HepG2 (cell line): Measurements from ENCODE around the gene AS3MT. TPM values are rescaled to one million over a fixed set of nuclear protein-coding genes. Genes with fewer than 3 reads are reported as not detected.

ENCODE experiments used
- CREM ChIP-seq, 2 experiments: sonication (generic) in 1 of 2; formaldehyde crosslinking in 1 of 2; IDR thresholded peaks; 2 replicates each; pipeline versions ENCODE4 v1.4.0 to v1.6.1; 2016 to 2020; ENCODE audit warnings: antibody characterized with exemption in 1 of 2, mild to moderate bottlenecking in 1 of 2, missing genetic modification reagents in 1 of 2
- DPF2 ChIP-seq: sonication (generic); formaldehyde crosslinking; IDR thresholded peaks from 2 replicates; pipeline ENCODE4 v1.4.0; 2020; ENCODE audit warnings: mild to moderate bottlenecking, low read depth, missing genetic modification reagents, borderline replicate concordance
- GABPA ChIP-seq, 2 experiments: IDR thresholded peaks; 2 replicates each; pipeline ENCODE4 v1.6.1; 2011 to 2016; ENCODE audit warnings: low read depth in 2 of 2, low read length in 1 of 2, missing biosample characterization in 1 of 2, missing genetic modification characterization in 1 of 2
- KLF16 ChIP-seq, 2 experiments: sonication (generic) in 1 of 2; formaldehyde crosslinking in 1 of 2; IDR thresholded peaks; 2 replicates each; pipeline versions ENCODE4 v1.6.1 to v1.8.0; 2016 to 2023; ENCODE audit warnings: missing genetic modification reagents in 2 of 2, missing compliant biosample characterization in 1 of 2
- NFYB ChIP-seq: sonication (generic); formaldehyde crosslinking; IDR thresholded peaks from 2 replicates; pipeline ENCODE4 v1.4.0; 2020; ENCODE audit warnings: missing genetic modification reagents
- NPAS2 ChIP-seq: sonication (generic); formaldehyde crosslinking; IDR thresholded peaks from 2 replicates; pipeline ENCODE4 v1.8.0; 2022; ENCODE audit warnings: mild to moderate bottlenecking, missing genetic modification reagents, borderline replicate concordance
- RBM39 ChIP-seq: fragments of 200-400 bp; formaldehyde crosslinking; IDR thresholded peaks from one replicate; pipeline ENCODE4 v1.6.1; 2018; ENCODE audit warnings: antibody characterized with exemption, mild to moderate bottlenecking, low read depth, low read length; ENCODE audit not compliant: poor library complexity, severe bottlenecking
- RORA ChIP-seq: sonication (generic); formaldehyde crosslinking; IDR thresholded peaks from 2 replicates; pipeline ENCODE4 v1.5.0; 2020; ENCODE audit warnings: mild to moderate bottlenecking, missing genetic modification reagents, moderate library complexity
- SCMH1 ChIP-seq: sonication (generic); formaldehyde crosslinking; IDR thresholded peaks from 2 replicates; pipeline ENCODE4 v1.9.0; 2021; ENCODE audit warnings: missing genetic modification reagents, mild to moderate bottlenecking, borderline replicate concordance
- SIN3B ChIP-seq: fragments of 150-350 bp; IDR thresholded peaks from 2 replicates; pipeline ENCODE4 v1.6.1; 2014; ENCODE audit warnings: low read length
- ZFP90 ChIP-seq: sonication (generic); formaldehyde crosslinking; IDR thresholded peaks from 2 replicates; pipeline ENCODE4 v1.8.0; 2022; ENCODE audit warnings: missing genetic modification reagents, mild to moderate bottlenecking, inconsistent platforms, borderline replicate concordance
- polyA plus RNA-seq, 8 experiments: library from polyadenylated mRNA; depleted of rRNA in 3 of 8; stranded (reverse) in 7 of 8; unstranded in 1 of 8; fragments of >200 nt; fragmentation: Illumina TruSeq in 4 of 8; extraction: Trizol in 4 of 8; gene quantifications; 2 replicates each; pipeline versions ENCODE4 v1.2.1 to v1.2.3, GENCODE V29; 2011 to 2016; ENCODE audit warnings: low read depth in 4 of 8, missing spikeins in 1 of 8, mixed read lengths in 1 of 8; ENCODE audit not compliant: insufficient read depth in 1 of 8
- total RNA-seq, 5 experiments: library from RNA; depleted of rRNA; stranded (reverse); fragments of >200 nt; fragmentation: Illumina TruSeq; extraction: Trizol; gene quantifications; 2 replicates each; pipeline ENCODE4 v1.2.3, GENCODE V29; 2016; ENCODE audit warnings: low read depth in 1 of 5
- TF ChIP-seq, protein P1 (sequence below): sonication (generic); formaldehyde crosslinking; IDR thresholded peaks from 2 replicates; pipeline ENCODE4 v1.5.1; 2020; ENCODE audit warnings: mild to moderate bottlenecking, missing genetic modification reagents, borderline replicate concordance
- TF ChIP-seq, protein P2 (sequence below), 2 experiments: fragments of 450-650 bp in 1 of 2; sonication (generic) in 1 of 2; formaldehyde crosslinking in 1 of 2; IDR thresholded peaks; 2 replicates each; pipeline versions ENCODE4 v1.6.1 to v1.8.0; 2016 to 2022; ENCODE audit warnings: antibody characterized with exemption in 1 of 2, mild to moderate bottlenecking in 1 of 2, missing genetic modification reagents in 1 of 2

AS3MT gene
- total and polyA plus RNA-seq, 2 of the 13 experiments (the other 11 are each of a cell fraction or from before 2014, with no cell fraction given): 8.7 to 17.4 TPM

DNA sequence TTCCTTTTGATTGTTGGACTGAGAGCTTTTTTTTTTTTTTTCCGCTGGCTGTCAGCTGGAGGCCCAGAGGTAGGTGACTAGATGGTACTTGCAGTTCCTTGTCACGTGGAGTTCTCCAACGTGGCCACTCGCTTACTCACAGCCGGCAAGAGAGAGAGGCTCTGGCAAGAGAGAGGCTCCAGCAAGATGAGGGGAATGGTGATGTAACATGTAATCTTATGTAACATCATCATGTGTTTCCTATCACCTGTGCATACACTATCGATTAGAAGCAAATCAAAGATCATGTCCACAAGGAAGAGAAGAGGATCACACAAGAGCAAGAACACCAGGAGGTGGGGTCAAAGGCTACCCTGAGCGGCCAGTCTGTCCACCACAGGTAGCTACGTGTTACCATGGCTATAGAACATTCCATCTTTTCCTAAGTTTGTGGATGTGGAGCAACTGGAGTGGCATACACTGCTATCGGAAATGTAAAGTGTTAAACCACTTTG, 19.2 kb upstream of the AS3MT start (continued):
- TF ChIP-seq, protein P1, sequence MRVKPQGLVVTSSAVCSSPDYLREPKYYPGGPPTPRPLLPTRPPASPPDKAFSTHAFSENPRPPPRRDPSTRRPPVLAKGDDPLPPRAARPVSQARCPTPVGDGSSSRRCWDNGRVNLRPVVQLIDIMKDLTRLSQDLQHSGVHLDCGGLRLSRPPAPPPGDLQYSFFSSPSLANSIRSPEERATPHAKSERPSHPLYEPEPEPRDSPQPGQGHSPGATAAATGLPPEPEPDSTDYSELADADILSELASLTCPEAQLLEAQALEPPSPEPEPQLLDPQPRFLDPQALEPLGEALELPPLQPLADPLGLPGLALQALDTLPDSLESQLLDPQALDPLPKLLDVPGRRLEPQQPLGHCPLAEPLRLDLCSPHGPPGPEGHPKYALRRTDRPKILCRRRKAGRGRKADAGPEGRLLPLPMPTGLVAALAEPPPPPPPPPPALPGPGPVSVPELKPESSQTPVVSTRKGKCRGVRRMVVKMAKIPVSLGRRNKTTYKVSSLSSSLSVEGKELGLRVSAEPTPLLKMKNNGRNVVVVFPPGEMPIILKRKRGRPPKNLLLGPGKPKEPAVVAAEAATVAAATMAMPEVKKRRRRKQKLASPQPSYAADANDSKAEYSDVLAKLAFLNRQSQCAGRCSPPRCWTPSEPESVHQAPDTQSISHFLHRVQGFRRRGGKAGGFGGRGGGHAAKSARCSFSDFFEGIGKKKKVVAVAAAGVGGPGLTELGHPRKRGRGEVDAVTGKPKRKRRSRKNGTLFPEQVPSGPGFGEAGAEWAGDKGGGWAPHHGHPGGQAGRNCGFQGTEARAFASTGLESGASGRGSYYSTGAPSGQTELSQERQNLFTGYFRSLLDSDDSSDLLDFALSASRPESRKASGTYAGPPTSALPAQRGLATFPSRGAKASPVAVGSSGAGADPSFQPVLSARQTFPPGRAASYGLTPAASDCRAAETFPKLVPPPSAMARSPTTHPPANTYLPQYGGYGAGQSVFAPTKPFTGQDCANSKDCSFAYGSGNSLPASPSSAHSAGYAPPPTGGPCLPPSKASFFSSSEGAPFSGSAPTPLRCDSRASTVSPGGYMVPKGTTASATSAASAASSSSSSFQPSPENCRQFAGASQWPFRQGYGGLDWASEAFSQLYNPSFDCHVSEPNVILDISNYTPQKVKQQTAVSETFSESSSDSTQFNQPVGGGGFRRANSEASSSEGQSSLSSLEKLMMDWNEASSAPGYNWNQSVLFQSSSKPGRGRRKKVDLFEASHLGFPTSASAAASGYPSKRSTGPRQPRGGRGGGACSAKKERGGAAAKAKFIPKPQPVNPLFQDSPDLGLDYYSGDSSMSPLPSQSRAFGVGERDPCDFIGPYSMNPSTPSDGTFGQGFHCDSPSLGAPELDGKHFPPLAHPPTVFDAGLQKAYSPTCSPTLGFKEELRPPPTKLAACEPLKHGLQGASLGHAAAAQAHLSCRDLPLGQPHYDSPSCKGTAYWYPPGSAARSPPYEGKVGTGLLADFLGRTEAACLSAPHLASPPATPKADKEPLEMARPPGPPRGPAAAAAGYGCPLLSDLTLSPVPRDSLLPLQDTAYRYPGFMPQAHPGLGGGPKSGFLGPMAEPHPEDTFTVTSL (CRISPR knock-in tag): peak; percentile 85; the same call in 1 of the 2 replicates
- TF ChIP-seq ZFP90 (0 out of 2 replicates have a peak, but pooled peaks have one; percentile 62), DPF2 (CRISPR knock-in tag) (peak; percentile 65; the same call in 1 of the 2 replicates), NFYB (CRISPR knock-in tag) (no peak), KLF16 (CRISPR knock-in tag; IDR thresholded peaks at IDR 0.05) (peak in 1 of 2 experiments; percentile 68; a peak in 2 of 4 replicates), RBM39 (no peak), SIN3B (no peak), SCMH1 (CRISPR knock-in tag) (no peak), NPAS2 (CRISPR knock-in tag) (no peak), GABPA (IDR thresholded peaks at IDR 0.05; ENCODE audit: low read depth, low read length) (no peak), GABPA (CRISPR knock-in tag; IDR thresholded peaks at IDR 0.05; ENCODE audit: low read depth) (peak; percentile 64), RORA (CRISPR knock-in tag) (no peak), CREM (IDR thresholded peaks at IDR 0.05) (peak; percentile 76), CREM (CRISPR knock-in tag; IDR thresholded peaks at IDR 0.05) (no peak)
- TF ChIP-seq, protein P2, sequence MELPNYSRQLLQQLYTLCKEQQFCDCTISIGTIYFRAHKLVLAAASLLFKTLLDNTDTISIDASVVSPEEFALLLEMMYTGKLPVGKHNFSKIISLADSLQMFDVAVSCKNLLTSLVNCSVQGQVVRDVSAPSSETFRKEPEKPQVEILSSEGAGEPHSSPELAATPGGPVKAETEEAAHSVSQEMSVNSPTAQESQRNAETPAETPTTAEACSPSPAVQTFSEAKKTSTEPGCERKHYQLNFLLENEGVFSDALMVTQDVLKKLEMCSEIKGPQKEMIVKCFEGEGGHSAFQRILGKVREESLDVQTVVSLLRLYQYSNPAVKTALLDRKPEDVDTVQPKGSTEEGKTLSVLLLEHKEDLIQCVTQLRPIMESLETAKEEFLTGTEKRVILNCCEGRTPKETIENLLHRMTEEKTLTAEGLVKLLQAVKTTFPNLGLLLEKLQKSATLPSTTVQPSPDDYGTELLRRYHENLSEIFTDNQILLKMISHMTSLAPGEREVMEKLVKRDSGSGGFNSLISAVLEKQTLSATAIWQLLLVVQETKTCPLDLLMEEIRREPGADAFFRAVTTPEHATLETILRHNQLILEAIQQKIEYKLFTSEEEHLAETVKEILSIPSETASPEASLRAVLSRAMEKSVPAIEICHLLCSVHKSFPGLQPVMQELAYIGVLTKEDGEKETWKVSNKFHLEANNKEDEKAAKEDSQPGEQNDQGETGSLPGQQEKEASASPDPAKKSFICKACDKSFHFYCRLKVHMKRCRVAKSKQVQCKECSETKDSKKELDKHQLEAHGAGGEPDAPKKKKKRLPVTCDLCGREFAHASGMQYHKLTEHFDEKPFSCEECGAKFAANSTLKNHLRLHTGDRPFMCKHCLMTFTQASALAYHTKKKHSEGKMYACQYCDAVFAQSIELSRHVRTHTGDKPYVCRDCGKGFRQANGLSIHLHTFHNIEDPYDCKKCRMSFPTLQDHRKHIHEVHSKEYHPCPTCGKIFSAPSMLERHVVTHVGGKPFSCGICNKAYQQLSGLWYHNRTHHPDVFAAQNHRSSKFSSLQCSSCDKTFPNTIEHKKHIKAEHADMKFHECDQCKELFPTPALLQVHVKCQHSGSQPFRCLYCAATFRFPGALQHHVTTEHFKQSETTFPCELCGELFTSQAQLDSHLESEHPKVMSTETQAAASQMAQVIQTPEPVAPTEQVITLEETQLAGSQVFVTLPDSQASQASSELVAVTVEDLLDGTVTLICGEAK (IDR thresholded peaks at IDR 0.05): no peak
- TF ChIP-seq, protein P2 (CRISPR knock-in tag; IDR thresholded peaks at IDR 0.05): peak; percentile 75; the same call in 1 of the 2 replicates
